GM10266 (cell line): ENCODE data around the gene ZFP36.
"Not testable (repeated sequence)": the region's sequence is repeated elsewhere in the genome, so short reads cannot be mapped to it uniquely, and the experiment has no call there.

Experiments used
- DNase-seq: peaks from one replicate; pipeline ENCODE4 v3.0.0; 2012; ENCODE audit errors: extremely low spot score
- CTCF ChIP-seq: IDR thresholded peaks from 2 replicates; pipeline ENCODE4 v1.5.1; 2012; ENCODE audit warnings: mild to moderate bottlenecking, low read depth; ENCODE audit not compliant: control insufficient read depth, insufficient read depth; ENCODE audit errors: missing control alignments

ZFP36 gene

GRCh38 chr19:39448271-39448670 is 41.6 kb downstream of the ZFP36 start:
- no peak for DNase-seq

GRCh38 chr19:39449116-39449797 is 42.6 kb downstream of the ZFP36 start:
- DNase-seq = no peak
- no peak for TF ChIP-seq CTCF

More at GRCh38 chr19:39448271-39448670, 41.6 kb downstream of the ZFP36 start:
- no peak for TF ChIP-seq CTCF

DNA sequence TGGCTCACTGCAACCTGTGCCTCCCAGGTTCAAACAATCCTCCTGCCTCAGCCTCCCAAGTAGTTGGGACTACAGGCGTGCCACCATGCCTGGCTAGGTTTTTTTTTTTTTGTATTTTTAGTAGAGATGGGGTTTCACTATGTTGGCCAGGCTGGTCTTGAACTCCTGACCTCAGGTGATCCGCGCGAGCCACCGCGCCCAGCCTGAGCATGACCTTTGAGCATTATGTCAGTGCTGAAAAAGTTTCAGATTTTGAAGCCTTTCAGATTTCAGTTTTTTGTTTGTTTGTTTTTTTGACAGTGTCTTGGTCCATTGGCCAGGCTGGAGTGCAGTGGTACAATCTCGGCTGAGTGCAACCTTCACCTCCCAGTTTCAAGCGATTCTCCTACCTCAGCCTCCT is 44.6 kb downstream of the ZFP36 start:
- DNase-seq = not testable (repeated sequence)
